H1 (cell line): ENCODE measurements around the gene OGFR. TPM values are rescaled to one million over a fixed set of nuclear protein-coding genes. Genes with fewer than 3 reads are reported as not detected.
A peak's percentile ranks its signal among the peaks of the same experiment; 100 is the strongest.

Experiments used
- CTCF ChIA-PET: fragments of 300-600 bp; sonication (Branson Sonifier 250); formaldehyde crosslinking; loops from one replicate; lab custom pipeline; 2021; ENCODE audit not compliant: partially characterized antibody; lab: Charles Lee
- POLR2A ChIA-PET: fragments of 300-600 bp; sonication (Branson Sonifier 250); formaldehyde crosslinking; loops from one replicate; lab custom pipeline; 2021; ENCODE audit warnings: inconsistent platforms; ENCODE audit not compliant: partially characterized antibody; lab: Charles Lee
- DNase-seq, 2 experiments: peaks; one replicate each; pipeline versions ENCODE4 v3.0.0 to v3.0.0-alpha.2; 2010 to 2022; ENCODE audit warnings: low spot score in 2 of 2, low read depth in 1 of 2, mixed read lengths in 1 of 2
- FAIRE-seq: peaks from 2 replicates; lab custom pipeline; 2011; peaks lifted over from hg19 to GRCh38; lab: Jason Lieb, UNC
- H2AFZ ChIP-seq: 2 replicates; pipeline ENCODE4 v1.8.1; 2012; ENCODE audit warnings: low read length, inconsistent platforms
- H2AK5ac ChIP-seq: 2 replicates; pipeline ENCODE4 v1.6.1; 2013; ENCODE audit warnings: low read depth, low read length
- H2BK120ac ChIP-seq: replicated peaks from 2 replicates; pipeline ENCODE3; 2013; ENCODE audit warnings: low read depth, low read length, inconsistent platforms
- H2BK12ac ChIP-seq: 2 replicates; pipeline ENCODE4 v1.6.1; 2013; ENCODE audit warnings: low read depth, low read length
- H2BK15ac ChIP-seq: 2 replicates; pipeline ENCODE4 v1.6.1; 2013; ENCODE audit warnings: low read length
- H2BK20ac ChIP-seq: 2 replicates; pipeline ENCODE4 v1.6.1; 2013; ENCODE audit warnings: low read length
- H2BK5ac ChIP-seq: 2 replicates; pipeline ENCODE4 v1.6.1; 2013; ENCODE audit warnings: low read depth, low read length
- H3K14ac ChIP-seq: 2 replicates; pipeline ENCODE4 v1.6.1; 2013; ENCODE audit warnings: inconsistent platforms; ENCODE audit not compliant: insufficient read length
- H3K18ac ChIP-seq: 2 replicates; pipeline ENCODE4 v1.6.1; 2013; ENCODE audit warnings: low read length; ENCODE audit errors: extremely low read depth
- H3K23ac ChIP-seq: 2 replicates; pipeline ENCODE4 v1.6.1; 2013; ENCODE audit warnings: inconsistent platforms; ENCODE audit not compliant: insufficient read length
- H3K23me2 ChIP-seq: 2 replicates; pipeline ENCODE4 v1.6.1; 2013; ENCODE audit warnings: low read depth, low read length
- H3K27ac ChIP-seq: 2 replicates; pipeline ENCODE4 v1.6.1; 2011; ENCODE audit warnings: low read depth, low read length, inconsistent platforms
- H3K27me3 ChIP-seq, 4 experiments: replicated peaks in 1 of 4; 1 replicate in 1 of 4; 2 replicates in 3 of 4; pipeline versions ENCODE4 v1.6.1 to v1.8.1; 2011 to 2013; ENCODE audit warnings: low read length in 3 of 4, mild to moderate bottlenecking in 3 of 4, inconsistent platforms in 2 of 4, mixed read lengths in 2 of 4, moderate library complexity in 1 of 4; ENCODE audit not compliant: control insufficient read depth in 3 of 4, insufficient read depth in 3 of 4; ENCODE audit errors: extremely low read depth in 1 of 4
- H3K36me3 ChIP-seq, 4 experiments: 2 replicates each; pipeline versions ENCODE4 v1.6.1 to v1.8.1; 2011 to 2013; ENCODE audit warnings: mild to moderate bottlenecking in 4 of 4, low read length in 3 of 4, moderate library complexity in 2 of 4, control low read depth in 1 of 4, inconsistent platforms in 1 of 4; ENCODE audit not compliant: insufficient read depth in 4 of 4, control insufficient read depth in 2 of 4
- H3K4ac ChIP-seq: replicated peaks from 2 replicates; pipeline ENCODE3; 2013; ENCODE audit warnings: low read length, low read depth, mixed read lengths, inconsistent platforms; ENCODE audit not compliant: insufficient read length
- H3K4me1 ChIP-seq, 4 experiments: replicated peaks in 1 of 4; 1 replicate in 1 of 4; 2 replicates in 3 of 4; pipeline versions ENCODE4 v1.6.1 to v1.8.1; 2011 to 2013; ENCODE audit warnings: low read length in 3 of 4, inconsistent platforms in 2 of 4, mixed read lengths in 1 of 4; ENCODE audit not compliant: insufficient read depth in 4 of 4, control insufficient read depth in 3 of 4
- H3K4me2 ChIP-seq, 2 experiments: 2 replicates each; pipeline versions ENCODE4 v1.6.1 to v1.8.1; 2011 to 2013; ENCODE audit warnings: low read depth in 2 of 2, low read length in 2 of 2, control low read depth in 1 of 2, inconsistent platforms in 1 of 2, mild to moderate bottlenecking in 1 of 2; ENCODE audit not compliant: insufficient read depth in 1 of 2
- H3K4me3 ChIP-seq, 4 experiments: fragments of 200-600, 300-600 bp in 1 of 4; sonication (generic), shearing (Covaris generic), sonication (Bioruptor Twin) in 1 of 4; 2 replicates each; pipeline versions ENCODE4 v1.5.1 to v1.8.1; 2011 to 2016; ENCODE audit warnings: low read length in 4 of 4, low read depth in 3 of 4, control low read depth in 2 of 4, inconsistent platforms in 2 of 4, mild to moderate bottlenecking in 2 of 4, mixed read lengths in 1 of 4, moderate library complexity in 1 of 4; ENCODE audit not compliant: insufficient read depth in 2 of 4; ENCODE audit errors: extremely low read depth in 1 of 4
- H3K56ac ChIP-seq: replicated peaks from 2 replicates; pipeline ENCODE3; 2013; ENCODE audit warnings: low read depth, mild to moderate bottlenecking, mixed read lengths, low read length, inconsistent platforms; ENCODE audit not compliant: insufficient read length
- H3K79me1 ChIP-seq: 2 replicates; pipeline ENCODE4 v1.6.1; 2013; ENCODE audit warnings: low read depth, low read length, control low read depth
- H3K79me2 ChIP-seq, 2 experiments: 2 replicates each; pipeline versions ENCODE4 v1.6.1 to v1.8.1; 2012 to 2013; ENCODE audit warnings: low read length in 2 of 2, mild to moderate bottlenecking in 2 of 2, inconsistent platforms in 1 of 2; ENCODE audit not compliant: insufficient read depth in 2 of 2, control insufficient read depth in 1 of 2
- H3K9ac ChIP-seq, 4 experiments: replicated peaks in 1 of 4; 1 replicate in 1 of 4; 2 replicates in 3 of 4; pipeline versions ENCODE4 v1.6.1 to v1.8.1; 2011 to 2013; ENCODE audit warnings: low read depth in 3 of 4, low read length in 3 of 4, control low read depth in 2 of 4, mild to moderate bottlenecking in 2 of 4, moderate library complexity in 2 of 4, inconsistent platforms in 1 of 4; ENCODE audit errors: extremely low read depth in 1 of 4
- H3K9me3 ChIP-seq, 2 experiments: 2 replicates each; pipeline versions ENCODE4 v1.6.1 to v1.8.1; 2012 to 2013; ENCODE audit warnings: mild to moderate bottlenecking in 2 of 2, moderate library complexity in 2 of 2, control low read depth in 1 of 2, inconsistent platforms in 1 of 2, low read depth in 1 of 2, low read length in 1 of 2, mixed read lengths in 1 of 2; ENCODE audit not compliant: insufficient read depth in 2 of 2
- H4K20me1 ChIP-seq, 2 experiments: replicated peaks in 1 of 2; 2 replicates each; pipeline versions ENCODE3 to v1.8.1; 2011 to 2013; ENCODE audit warnings: inconsistent platforms in 2 of 2, low read length in 2 of 2, mild to moderate bottlenecking in 1 of 2; ENCODE audit not compliant: insufficient read depth in 2 of 2, control insufficient read depth in 1 of 2
- H4K5ac ChIP-seq: 2 replicates; pipeline ENCODE4 v1.6.1; 2013; ENCODE audit warnings: low read length, low read depth, mixed read lengths, inconsistent platforms; ENCODE audit not compliant: insufficient read length
- H4K8ac ChIP-seq: 2 replicates; pipeline ENCODE4 v1.8.0; 2013; ENCODE audit warnings: mild to moderate bottlenecking, moderate library complexity, low read length, inconsistent platforms; ENCODE audit not compliant: insufficient read depth; ENCODE audit errors: extremely low read depth
- H4K91ac ChIP-seq: replicated peaks from 2 replicates; pipeline ENCODE3; 2013; ENCODE audit warnings: low read length, mixed read lengths, inconsistent platforms; ENCODE audit not compliant: insufficient read length
- PHF8 ChIP-seq: fragments of 200-600 bp; sonication (generic); conservative IDR thresholded peaks from 2 replicates; pipeline ENCODE4 v1.7.1; 2012; ENCODE audit warnings: low read depth, mild to moderate bottlenecking, inconsistent platforms, low read length, moderate library complexity
- WGBS, 2 experiments: shearing (Covaris generic) in 1 of 2; methylation state at CpG; one replicate each; pipeline versions ENCODE4 v1.1.6 to v1.1.7; 2013 to 2015; ENCODE audit warnings: low lambda C conversion rate in 2 of 2, mixed read lengths in 2 of 2, inconsistent platforms in 1 of 2, low coverage in 1 of 2, missing lambda C conversion rate in 1 of 2; ENCODE audit not compliant: insufficient replicate concordance in 2 of 2, insufficient coverage in 1 of 2, insufficient read length in 1 of 2; ENCODE audit errors: extremely low coverage in 1 of 2, missing lambda C conversion rate in 1 of 2; 5-methylcytosine and 5-hydroxymethylcytosine counted together
- polyA plus RNA-seq, 7 experiments: library from polyadenylated mRNA; depleted of rRNA in 3 of 7; stranded (reverse) in 5 of 7; unstranded in 2 of 7; fragments of >200 nt in 5 of 7; fragments of 200-250 nt in 2 of 7; gene quantifications; 1 replicate in 5 of 7; 2 replicates in 1 of 7; 4 replicates in 1 of 7; pipeline versions ENCODE4 v1.2.1 to v1.2.3, GENCODE V29; 2011 to 2013; ENCODE audit warnings: missing spikeins in 2 of 7, mixed read lengths in 2 of 7
- total RNA-seq: library from RNA; stranded (reverse); fragmentation: NEBNext Ultra II Directional; extraction: Animal tissue kit (Norgen Biotek cat#: 25700); gene quantifications from 2 replicates; pipeline ENCODE4 v1.2.1, GENCODE V29; 2021

Gene OGFR
- total and polyA plus RNA-seq, 2 of the 8 experiments (the other 6 are each of a cell fraction or from before 2014, with no cell fraction given): 13.9 to 25.1 TPM

DNA sequence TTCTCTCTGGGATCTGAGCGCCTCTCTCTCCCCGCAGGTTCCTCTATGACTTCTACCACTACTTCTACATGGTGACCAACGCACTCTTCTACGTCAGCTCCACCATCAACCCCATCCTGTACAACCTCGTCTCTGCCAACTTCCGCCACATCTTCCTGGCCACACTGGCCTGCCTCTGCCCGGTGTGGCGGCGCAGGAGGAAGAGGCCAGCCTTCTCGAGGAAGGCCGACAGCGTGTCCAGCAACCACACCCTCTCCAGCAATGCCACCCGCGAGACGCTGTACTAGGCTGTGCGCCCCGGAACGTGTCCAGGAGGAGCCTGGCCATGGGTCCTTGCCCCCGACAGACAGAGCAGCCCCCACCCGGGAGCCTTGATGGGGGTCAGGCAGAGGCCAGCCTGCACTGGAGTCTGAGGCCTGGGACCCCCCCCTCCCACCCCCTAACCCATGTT, 44.6 kb upstream of the OGFR start:
- Histone ChIP-seq H2AK5ac (no peak overlapping the region), H2BK120ac (no peak overlapping the region), H3K9me3 (no peaks in the 10 kb centered on the region), H4K5ac (no peak overlapping the region), H3K36me3 (no peaks in the 10 kb centered on the region), H3K18ac (no peak overlapping the region), H3K14ac (no peak overlapping the region), H2BK5ac (no peak overlapping the region), H3K56ac (no peak overlapping the region), H3K4me2 (no peak overlapping the region), H2BK20ac (no peak overlapping the region; the same call in 1 of the 2 replicates), H3K23me2 (no peaks in the 10 kb centered on the region; the same call in 1 of the 2 replicates), H3K79me2 (no peaks in the 10 kb centered on the region), H3K9ac (no peak overlapping the region), H4K91ac (no peak overlapping the region), H3K79me1 (no peaks in the 10 kb centered on the region), H4K20me1 (peaks cover 0 to 1% of the 10 kb centered on the region in 2 experiments), H3K4me3 (no peak overlapping the region), H3K4ac (no peak overlapping the region), H2AFZ (no peak overlapping the region), H3K4me1 (no peaks in the 10 kb centered on the region; a peak in 3 of 7 replicates), H3K27me3 (no peaks in the 10 kb centered on the region; a peak in 1 of 7 replicates), H2BK15ac (peak overlapping the region; percentile 95; the same call in 1 of the 2 replicates), H3K27ac (no peak overlapping the region), H2BK12ac (no peak overlapping the region; the same call in 1 of the 2 replicates), H4K8ac (no peak overlapping the region), H3K23ac (no peak overlapping the region)
- ChIA-PET POLR2A (no interaction called here), CTCF (interaction anchor here (1.0 to 1.6 kb wide), 3 partner anchors 8 to 51 kb away, joined by 3 to 4 read pairs (median 4); partner anchors contain the start of gene NTSR1)
- WGBS, 2 experiments: 95% methylated on average over 14 of the region's 20 CpGs; no CpG with 5 or more reads in 1 of the 2 experiments
- DNase-seq (no peak), FAIRE-seq (no peak)
- TF ChIP-seq PHF8: no peak
